ENCODE measurements around the gene KRT84. TPM values are rescaled to one million over a fixed set of nuclear protein-coding genes. Genes with fewer than 3 reads are reported as not detected.

KRT84 gene
- polyA plus RNA-seq, 3 donors from 2014 or later = not detected

- H3K27me3 Mint-ChIP-seq (ENCODE audit: low read depth in 3 of 3) = peaks cover 0 to 10% (median 1%) of the 10 kb centered on the region in 3 donors
- no peak overlapping the region for H3K4me3 Mint-ChIP-seq
- no peaks in the 10 kb centered on the region for H3K9me3 Mint-ChIP-seq
- DNase-seq = no peak
- no peaks in the 10 kb centered on the region for H3K4me1 Mint-ChIP-seq
- H3K27ac Mint-ChIP-seq = no peak overlapping the region
- H3K36me3 Mint-ChIP-seq = peaks cover 0 to 4% (median 0%) of the 10 kb centered on the region in 3 donors
Observed at GRCh38 chr12:52402377-52402776, 16.9 kb upstream of the KRT84 start.

GRCh38 chr12:52401926-52402325 is 16.5 kb upstream of the KRT84 start:
- no peaks in the 10 kb centered on the region for H3K4me1 Mint-ChIP-seq
- DNase-seq = no peak
- H3K27me3 Mint-ChIP-seq (ENCODE audit: low read depth in 3 of 3) = peaks cover 0 to 12% (median 1%) of the 10 kb centered on the region in 3 donors
- H3K9me3 Mint-ChIP-seq = no peaks in the 10 kb centered on the region
- H3K4me3 Mint-ChIP-seq = no peak overlapping the region
- H3K27ac Mint-ChIP-seq = no peak overlapping the region
- H3K36me3 Mint-ChIP-seq = peaks cover 0 to 4% (median 0%) of the 10 kb centered on the region in 3 donors

GRCh38 chr12:52401526-52401925 is 16.1 kb upstream of the KRT84 start:
- Mint-ChIP-seq H3K4me1 (no peaks in the 10 kb centered on the region), H3K4me3 (no peak overlapping the region), H3K36me3 (peaks cover 0 to 4% (median 0%) of the 10 kb centered on the region in 3 donors), H3K27me3 (ENCODE audit: low read depth in 3 of 3) (peaks cover 0 to 12% (median 1%) of the 10 kb centered on the region in 3 donors), H3K9me3 (no peaks in the 10 kb centered on the region), H3K27ac (no peak overlapping the region)
- no peak for DNase-seq

GRCh38 chr12:52400906-52401305 is 15.5 kb upstream of the KRT84 start:
- Mint-ChIP-seq H3K4me3 (no peak overlapping the region), H3K27ac (no peak overlapping the region), H3K4me1 (no peaks in the 10 kb centered on the region), H3K27me3 (ENCODE audit: low read depth in 3 of 3) (peaks cover 0 to 12% (median 1%) of the 10 kb centered on the region in 3 donors), H3K36me3 (peaks cover 0 to 4% (median 0%) of the 10 kb centered on the region in 3 donors), H3K9me3 (no peaks in the 10 kb centered on the region)
- no peak for DNase-seq

- no peak for DNase-seq
- no peaks in the 10 kb centered on the region for H3K4me1 Mint-ChIP-seq
- peaks cover 0 to 12% (median 1%) of the 10 kb centered on the region in 3 donors for H3K27me3 Mint-ChIP-seq (ENCODE audit: low read depth in 3 of 3)
- no peak overlapping the region for H3K27ac Mint-ChIP-seq
- no peak overlapping the region for H3K4me3 Mint-ChIP-seq
- no peaks in the 10 kb centered on the region for H3K9me3 Mint-ChIP-seq
- H3K36me3 Mint-ChIP-seq = peaks cover 0 to 4% (median 0%) of the 10 kb centered on the region in 3 donors
Observed at GRCh38 chr12:52399756-52400155, 14.3 kb upstream of the KRT84 start.

- no peaks in the 10 kb centered on the region for H3K9me3 Mint-ChIP-seq
- peaks cover 0 to 13% (median 6%) of the 10 kb centered on the region in 3 donors for H3K27me3 Mint-ChIP-seq (ENCODE audit: low read depth in 3 of 3)
- no peaks in the 10 kb centered on the region for H3K4me1 Mint-ChIP-seq
- no peak for DNase-seq
- no peak overlapping the region for H3K4me3 Mint-ChIP-seq
- no peak overlapping the region for H3K27ac Mint-ChIP-seq
- peaks cover 0 to 4% (median 0%) of the 10 kb centered on the region in 3 donors for H3K36me3 Mint-ChIP-seq
Observed at GRCh38 chr12:52398176-52398575, 12.7 kb upstream of the KRT84 start.

- Mint-ChIP-seq H3K27ac (no peak overlapping the region), H3K36me3 (peaks cover 0 to 4% (median 0%) of the 10 kb centered on the region in 3 donors), H3K4me1 (no peaks in the 10 kb centered on the region), H3K4me3 (no peak overlapping the region), H3K9me3 (no peaks in the 10 kb centered on the region), H3K27me3 (ENCODE audit: low read depth in 3 of 3) (peaks cover 0 to 7% (median 5%) of the 10 kb centered on the region in 3 donors)
- DNase-seq = no peak
Observed at GRCh38 chr12:52396656-52397055, 11.2 kb upstream of the KRT84 start.

- H3K36me3 Mint-ChIP-seq = peaks cover 0 to 4% (median 0%) of the 10 kb centered on the region in 3 donors
- no peaks in the 10 kb centered on the region for H3K9me3 Mint-ChIP-seq
- H3K4me1 Mint-ChIP-seq = no peaks in the 10 kb centered on the region
- H3K27me3 Mint-ChIP-seq (ENCODE audit: low read depth in 3 of 3) = peaks cover 0 to 6% (median 5%) of the 10 kb centered on the region in 3 donors
- DNase-seq = no peak
- H3K27ac Mint-ChIP-seq = no peak overlapping the region
- no peak overlapping the region for H3K4me3 Mint-ChIP-seq
Observed at GRCh38 chr12:52395761-52396434, 10.4 kb upstream of the KRT84 start.

GRCh38 chr12:52394836-52395405 is 9.5 kb upstream of the KRT84 start:
- DNase-seq = no peak
- H3K27ac Mint-ChIP-seq = no peak overlapping the region
- H3K4me3 Mint-ChIP-seq = no peak overlapping the region

GRCh38 chr12:52392465-52393007 is 7.1 kb upstream of the KRT84 start:
- peaks cover 0 to 1% (median 0%) of the 10 kb centered on the region in 6 donors for H3K9me3 Mint-ChIP-seq
- no peak for DNase-seq
- peaks cover 0 to 15% (median 5%) of the 10 kb centered on the region in 3 donors for H3K27me3 Mint-ChIP-seq (ENCODE audit: low read depth in 3 of 3)
- H3K4me3 Mint-ChIP-seq = no peak overlapping the region
- H3K27ac Mint-ChIP-seq = no peak overlapping the region
- no peaks in the 10 kb centered on the region for H3K4me1 Mint-ChIP-seq
- no peaks in the 10 kb centered on the region for H3K36me3 Mint-ChIP-seq

More at GRCh38 chr12:52394836-52395405, 9.5 kb upstream of the KRT84 start:
- no peaks in the 10 kb centered on the region for H3K4me1 Mint-ChIP-seq
- H3K36me3 Mint-ChIP-seq = peaks cover 0 to 4% (median 0%) of the 10 kb centered on the region in 3 donors
- no peaks in the 10 kb centered on the region for H3K9me3 Mint-ChIP-seq
- H3K27me3 Mint-ChIP-seq (ENCODE audit: low read depth in 3 of 3) = peaks cover 0 to 6% (median 5%) of the 10 kb centered on the region in 3 donors

- no peak for DNase-seq
- Mint-ChIP-seq H3K36me3 (no peaks in the 10 kb centered on the region), H3K4me3 (no peak overlapping the region), H3K4me1 (no peaks in the 10 kb centered on the region), H3K9me3 (peaks cover 0 to 1% (median 0%) of the 10 kb centered on the region in 6 donors), H3K27me3 (ENCODE audit: low read depth in 3 of 3) (peaks cover 0 to 13% (median 5%) of the 10 kb centered on the region in 3 donors), H3K27ac (no peak overlapping the region)
Observed at GRCh38 chr12:52391618-52392002, 6.2 kb upstream of the KRT84 start.

GRCh38 chr12:52390739-52391617 is 5.5 kb upstream of the KRT84 start:
- Mint-ChIP-seq H3K4me1 (no peaks in the 10 kb centered on the region), H3K36me3 (no peaks in the 10 kb centered on the region), H3K4me3 (no peak overlapping the region), H3K27ac (no peak overlapping the region), H3K9me3 (peaks cover 0 to 1% (median 0%) of the 10 kb centered on the region in 6 donors), H3K27me3 (ENCODE audit: low read depth in 3 of 3) (peaks cover 0 to 13% (median 5%) of the 10 kb centered on the region in 3 donors)
- peak in 1 of 3 donors; percentile 28 for DNase-seq

- no peaks in the 10 kb centered on the region for H3K36me3 Mint-ChIP-seq
- H3K4me1 Mint-ChIP-seq = no peaks in the 10 kb centered on the region
- no peak for DNase-seq
- H3K9me3 Mint-ChIP-seq = peaks cover 0 to 1% (median 0%) of the 10 kb centered on the region in 6 donors
- peaks cover 0 to 13% (median 4%) of the 10 kb centered on the region in 3 donors for H3K27me3 Mint-ChIP-seq (ENCODE audit: low read depth in 3 of 3)
- H3K4me3 Mint-ChIP-seq = no peak overlapping the region
- no peak overlapping the region for H3K27ac Mint-ChIP-seq
Observed at GRCh38 chr12:52389313-52390207, 4.1 kb upstream of the KRT84 start.
